ENCODE measurements around the gene MALT1.

MALT1 gene

DNA sequence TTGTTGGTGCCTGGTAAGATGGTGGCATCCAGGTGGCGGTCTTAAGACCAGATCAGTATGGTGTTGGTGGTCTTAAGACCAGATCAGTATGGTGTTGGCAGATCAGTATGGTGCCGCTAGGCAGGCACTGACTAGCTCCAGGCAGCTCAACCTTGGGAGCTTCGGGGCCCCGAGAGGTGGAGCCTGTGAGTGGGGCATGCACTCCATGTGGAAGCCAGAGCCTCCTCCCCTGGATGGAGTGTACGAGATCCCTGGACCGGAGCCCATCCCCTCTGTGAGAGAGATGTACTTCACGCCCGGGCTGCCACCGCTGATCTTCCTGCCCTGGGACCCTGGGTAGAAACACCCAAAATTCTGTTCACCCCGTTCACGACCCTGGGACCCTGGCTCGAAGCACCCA, 19.0 kb downstream of the MALT1 start:
- DNase-seq (ENCODE audit: low spot score): no peak

DNA sequence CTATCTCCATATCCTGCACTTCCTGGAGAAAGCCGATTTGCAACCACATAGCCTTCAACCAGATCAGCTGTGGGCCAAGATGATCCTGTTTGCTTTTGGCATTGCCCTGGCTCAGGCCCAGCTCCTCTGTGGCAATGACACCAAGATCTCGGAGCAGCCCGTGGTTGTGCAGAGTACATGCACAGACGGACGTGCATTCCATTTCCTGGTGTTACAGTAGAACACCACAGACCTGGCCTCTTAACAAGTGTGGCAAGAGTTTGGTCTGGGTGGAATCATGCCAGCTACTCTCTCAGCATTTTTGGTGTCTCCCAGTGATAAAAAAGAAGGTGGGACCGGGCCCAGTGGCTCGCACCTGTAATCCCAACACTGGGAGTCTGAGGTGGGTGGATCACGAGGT, 20.0 kb downstream of the MALT1 start:
- DNase-seq (ENCODE audit: low spot score): no peak

DNA sequence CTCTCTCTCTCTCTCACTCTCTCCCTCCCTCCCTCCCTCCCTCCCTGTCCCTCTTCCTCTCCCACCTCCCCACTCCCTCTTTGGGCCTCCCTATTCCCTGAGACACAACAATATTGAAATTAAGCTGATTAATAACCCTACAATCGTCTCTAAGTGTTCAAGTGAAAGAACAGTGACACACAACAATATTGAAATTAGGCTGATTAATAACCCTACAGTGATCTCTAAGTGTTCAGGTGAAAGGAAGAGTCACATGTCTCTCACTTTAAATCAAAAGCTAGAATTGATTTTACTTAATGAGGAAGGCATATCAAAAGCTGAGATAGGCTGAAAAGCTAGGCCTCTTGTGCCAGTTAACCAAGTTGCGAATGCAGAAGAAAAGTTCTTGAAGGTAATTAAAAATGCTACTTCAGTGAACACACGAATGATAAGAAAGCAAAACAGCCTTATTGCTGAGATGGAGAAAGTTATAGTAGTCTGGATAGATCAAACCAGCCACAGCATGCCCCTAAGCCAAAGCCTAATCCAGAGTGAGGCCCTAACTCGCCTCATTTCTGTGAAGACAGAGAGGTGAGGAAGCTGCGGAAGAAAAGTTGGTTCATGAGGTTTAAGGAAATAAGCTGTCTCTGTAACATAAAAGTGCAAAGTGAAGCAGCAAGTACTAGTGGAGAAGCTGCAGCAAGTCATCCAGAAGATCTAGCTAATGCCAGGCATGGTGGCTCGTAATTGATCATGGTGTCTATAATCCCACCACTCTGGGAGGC, 21.3 kb downstream of the MALT1 start:
- DNase-seq (ENCODE audit: low spot score): no peak

DNA sequence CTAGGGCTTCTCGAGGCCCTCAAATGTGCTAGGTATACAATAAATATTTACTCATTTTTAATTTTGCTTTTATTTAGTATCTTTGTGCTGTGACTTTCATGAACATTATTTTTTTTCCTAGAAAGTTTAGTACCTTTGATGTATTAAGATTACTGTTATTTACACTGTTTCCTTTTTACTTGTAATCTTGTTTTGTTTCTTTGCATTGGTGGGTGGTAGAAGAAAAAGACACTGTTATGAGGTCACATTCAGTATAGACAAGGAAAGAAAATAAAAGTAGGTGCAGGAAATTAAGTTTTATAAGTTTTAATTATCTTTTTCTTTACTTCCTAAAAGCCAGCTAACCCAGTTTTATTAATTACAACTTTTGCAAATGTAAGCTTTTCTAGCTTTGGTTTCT, 23.0 kb downstream of the MALT1 start:
- DNase-seq (ENCODE audit: low spot score): no peak

DNA sequence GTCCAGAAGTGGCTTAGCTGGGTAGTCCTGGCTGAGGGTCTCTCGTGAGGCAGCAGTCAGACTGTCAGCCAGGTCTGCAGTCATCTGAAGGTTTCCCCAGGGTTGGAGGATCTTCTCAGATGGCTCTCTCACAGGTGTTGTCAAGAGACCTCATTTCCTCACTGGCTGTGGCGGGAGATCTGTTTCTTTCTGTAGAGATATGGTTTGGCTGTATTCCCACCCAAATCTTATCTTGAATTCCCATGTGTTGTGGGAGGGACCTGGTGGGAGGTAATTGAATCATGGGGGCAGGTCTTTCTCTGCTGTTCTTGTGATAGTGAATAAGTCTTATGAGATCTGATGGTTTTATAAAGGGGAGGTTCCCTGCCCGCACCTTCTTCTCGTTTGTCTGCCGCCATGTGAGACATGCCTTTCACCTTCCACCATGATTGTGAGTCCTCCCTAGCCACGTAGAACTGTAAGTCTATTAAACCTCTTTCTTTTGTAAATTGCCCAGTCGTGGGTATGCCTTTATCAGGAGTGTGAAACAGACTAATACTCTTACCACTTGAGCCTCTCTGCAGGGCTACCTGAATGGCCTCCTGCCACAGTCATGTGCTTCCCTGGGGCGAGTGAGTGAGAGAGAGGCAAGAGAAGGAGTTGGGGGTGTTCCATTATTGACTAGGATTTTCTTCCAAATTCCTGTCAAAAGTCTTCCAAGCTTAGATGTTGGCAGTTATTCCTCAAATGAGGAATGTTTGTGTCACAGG, 23.6 kb downstream of the MALT1 start:
- no peak for DNase-seq (ENCODE audit: low spot score)

DNA sequence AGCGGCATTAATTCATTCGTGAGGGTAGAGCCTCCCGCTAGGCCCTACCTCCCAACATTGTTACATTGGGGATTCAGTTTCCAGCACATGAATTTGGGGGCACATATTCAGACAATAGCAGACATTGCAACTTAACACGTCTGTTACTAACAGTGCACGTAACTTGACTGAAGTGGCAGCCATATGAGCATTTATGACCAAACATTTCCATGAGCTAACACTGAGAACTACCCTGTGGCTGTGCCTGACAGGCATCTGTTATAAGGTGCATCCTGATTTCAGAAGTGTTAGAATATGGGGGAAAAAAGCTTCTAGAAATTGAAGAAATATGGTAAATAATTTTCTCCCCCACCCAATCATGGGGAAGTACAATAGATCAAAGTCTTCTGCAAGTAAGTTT, 24.5 kb downstream of the MALT1 start:
- DNase-seq (ENCODE audit: low spot score): no peak

DNA sequence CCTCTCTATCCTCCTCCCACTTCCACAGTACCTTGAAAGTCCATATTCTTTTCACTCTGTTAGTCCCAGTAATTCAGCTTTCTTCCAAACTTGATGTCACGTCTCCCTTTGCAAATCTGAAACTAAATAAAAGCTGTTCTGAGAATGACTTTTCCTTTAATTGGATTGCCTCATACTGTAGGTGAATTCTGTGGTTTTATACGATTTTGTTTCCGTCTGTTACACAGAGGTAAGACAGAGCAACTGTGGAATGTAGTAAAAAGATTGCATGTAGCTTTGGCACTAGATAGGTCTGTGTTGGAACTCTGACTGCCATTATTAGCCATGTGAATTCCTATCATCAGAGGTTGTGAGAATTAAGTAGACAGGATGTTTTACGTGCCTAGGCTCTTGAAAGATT, 25.9 kb downstream of the MALT1 start:
- no peak for DNase-seq (ENCODE audit: low spot score)

DNA sequence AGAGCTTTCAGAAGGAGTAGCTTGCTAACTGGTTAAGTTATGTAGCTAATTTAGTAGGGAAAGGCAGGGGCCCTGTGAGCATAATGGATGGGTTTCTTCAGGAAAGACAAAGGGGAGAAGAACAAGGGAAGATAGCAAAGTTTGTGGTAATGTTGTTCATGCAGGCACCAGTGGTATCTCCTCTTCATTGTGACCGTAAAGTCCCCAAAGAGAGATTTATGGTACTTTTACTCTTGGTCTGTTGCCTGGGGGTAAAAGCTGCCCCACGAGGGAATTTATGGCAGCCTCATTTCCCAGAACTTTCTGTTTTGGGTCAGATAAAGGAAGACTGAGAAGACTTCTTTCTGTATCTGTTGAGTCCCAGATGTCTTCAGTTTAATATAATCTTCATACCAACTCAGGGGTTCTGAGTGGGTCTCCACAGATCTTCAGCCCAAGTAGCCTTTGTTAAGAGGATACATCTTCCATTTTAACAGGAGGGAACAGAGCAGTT, 27.5 kb downstream of the MALT1 start:
- DNase-seq (ENCODE audit: low spot score): no peak

DNA sequence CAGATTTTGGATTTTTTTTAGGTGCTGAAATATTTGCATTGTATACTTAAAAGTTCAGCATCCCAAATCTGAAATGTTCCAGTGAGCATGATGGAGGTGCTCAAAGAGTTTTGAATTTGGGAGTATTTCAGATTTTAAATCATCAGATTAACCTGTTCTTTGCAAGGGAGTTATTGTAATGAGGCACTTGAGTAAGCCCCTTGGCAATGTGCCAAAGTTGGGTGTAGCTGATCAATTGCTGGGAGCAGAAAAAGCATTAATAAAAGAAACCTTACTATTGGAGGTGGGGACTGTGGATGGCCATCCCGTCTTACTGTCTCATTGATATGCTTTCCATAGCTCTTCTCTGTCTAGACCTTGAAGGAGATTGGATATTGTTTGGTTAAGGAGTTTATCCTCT, 28.3 kb downstream of the MALT1 start:
- DNase-seq (ENCODE audit: low spot score): no peak

DNA sequence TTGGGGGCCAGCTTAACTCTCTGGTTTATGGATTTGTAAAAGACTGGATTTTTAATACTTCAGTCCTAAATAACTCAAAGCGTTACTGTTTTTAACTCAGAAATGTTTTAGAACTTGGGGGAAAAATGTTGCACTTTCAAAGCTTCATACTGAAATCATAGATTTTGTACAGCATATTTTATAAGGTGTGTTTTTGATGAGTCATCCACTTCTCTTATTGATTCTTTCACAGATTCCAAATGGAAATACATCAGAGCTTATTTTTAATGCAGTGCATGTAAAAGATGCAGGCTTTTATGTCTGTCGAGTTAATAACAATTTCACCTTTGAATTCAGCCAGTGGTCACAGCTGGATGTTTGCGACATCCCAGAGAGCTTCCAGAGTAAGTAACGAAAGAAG, 28.9 kb downstream of the MALT1 start:
- no peak for DNase-seq (ENCODE audit: low spot score)

DNA sequence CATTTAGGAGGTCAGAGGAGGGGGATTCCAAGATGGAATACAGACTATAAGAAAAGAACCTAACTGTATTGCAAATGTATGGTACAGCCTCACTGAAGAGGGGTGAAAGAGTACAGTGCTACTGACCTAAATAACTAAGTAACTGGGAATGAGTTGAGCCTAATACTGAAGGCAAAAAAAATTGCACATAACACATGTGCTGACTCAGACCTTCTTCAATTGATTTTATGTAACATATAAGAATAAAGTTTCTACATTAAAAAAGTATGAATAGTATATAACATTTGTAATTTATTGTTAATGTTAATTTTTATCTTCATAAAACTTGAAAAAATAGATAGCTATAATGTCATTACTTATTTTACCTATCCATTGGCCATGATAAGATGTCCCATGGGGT, 41.7 kb downstream of the MALT1 start:
- no peak for DNase-seq (ENCODE audit: low spot score)

DNA sequence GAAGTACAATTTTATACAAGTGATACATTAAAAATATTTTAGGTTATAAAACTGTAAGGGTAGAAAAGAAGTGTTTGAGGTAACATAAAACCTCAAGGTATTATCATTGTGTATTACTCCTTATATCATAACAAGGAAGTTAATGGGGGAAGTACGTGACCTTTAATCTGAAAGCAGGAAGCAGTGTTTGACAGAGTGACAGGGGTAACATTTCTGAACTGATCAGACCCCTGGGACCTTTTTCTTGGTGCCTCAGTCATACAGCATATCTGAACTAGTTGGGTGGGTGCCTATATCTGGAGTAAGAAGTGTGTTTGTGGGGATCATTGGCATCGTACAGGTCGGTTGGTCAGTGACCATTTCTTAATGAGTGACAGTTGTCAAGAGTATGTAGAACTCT, 43.0 kb downstream of the MALT1 start:
- DNase-seq (ENCODE audit: low spot score): no peak

DNA sequence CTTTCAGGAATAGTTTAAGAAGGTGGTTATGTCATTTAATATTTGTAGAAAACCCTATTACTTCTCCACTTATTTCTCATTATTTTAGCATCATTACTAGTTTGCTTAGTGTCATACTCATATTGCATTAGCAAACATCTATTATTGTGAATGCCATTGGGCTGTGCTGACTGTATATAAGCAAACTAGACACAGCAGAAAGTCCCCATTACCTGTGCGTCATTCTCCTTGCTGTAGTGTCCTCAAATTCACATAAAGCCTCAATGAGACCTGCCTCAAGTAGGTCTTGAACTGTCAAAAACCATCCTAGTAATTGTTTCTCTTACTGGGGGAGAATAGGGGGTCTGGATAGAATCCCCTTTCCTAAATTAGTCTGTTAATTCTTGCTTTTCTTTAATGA, 43.6 kb downstream of the MALT1 start:
- no peak for DNase-seq (ENCODE audit: low spot score)

DNA sequence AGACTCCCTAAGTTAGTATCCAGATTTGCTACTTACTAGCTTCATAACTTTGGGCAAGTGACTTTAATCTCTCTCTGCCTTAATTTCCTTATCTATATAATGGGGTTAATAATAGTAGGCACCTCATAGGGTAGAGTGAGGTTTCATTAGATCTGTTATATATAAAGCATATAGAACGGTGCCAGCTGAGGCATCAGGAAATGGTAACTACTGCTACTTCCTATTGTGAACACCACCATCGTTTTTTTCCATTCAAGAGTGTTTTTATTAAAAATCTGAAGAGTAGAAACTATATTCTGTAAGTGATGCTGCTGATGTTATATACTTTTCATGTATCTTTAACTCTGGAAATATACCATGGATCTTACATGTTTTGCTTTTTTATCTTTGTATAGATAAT, 44.3 kb downstream of the MALT1 start:
- DNase-seq (ENCODE audit: low spot score): no peak

DNA sequence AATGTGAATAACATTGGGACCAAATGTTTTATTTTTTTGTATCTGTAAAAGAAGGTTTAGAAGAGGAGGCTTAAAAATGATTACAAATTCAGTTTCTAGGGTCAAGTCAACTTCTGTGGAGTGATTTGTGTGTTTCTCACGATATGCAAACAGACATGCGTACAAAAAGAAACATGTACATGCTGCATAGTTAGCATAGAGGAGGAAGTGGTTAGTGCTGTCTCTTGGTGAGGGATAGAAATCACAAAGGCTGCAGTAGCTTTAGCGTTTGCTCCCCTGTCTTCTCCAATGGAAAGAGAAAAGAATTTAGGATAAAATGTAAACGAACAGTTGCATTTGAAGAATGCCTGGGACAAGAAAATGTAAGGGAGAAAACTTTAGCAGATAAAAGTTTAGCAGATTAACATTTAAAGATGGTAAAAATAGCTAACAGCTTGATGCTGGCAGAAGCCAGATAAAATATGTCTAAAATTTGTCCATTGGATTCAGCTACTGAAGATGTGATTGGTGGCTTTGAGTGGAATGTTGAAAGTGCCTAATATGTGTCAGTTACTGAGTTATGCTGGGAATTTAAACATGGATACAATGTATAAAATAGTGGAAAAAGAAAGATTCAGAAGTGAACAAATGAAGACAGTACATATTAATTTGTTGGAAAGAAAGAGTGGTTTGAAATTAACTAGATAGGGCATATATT, 44.9 kb downstream of the MALT1 start:
- DNase-seq (ENCODE audit: low spot score): no peak

DNA sequence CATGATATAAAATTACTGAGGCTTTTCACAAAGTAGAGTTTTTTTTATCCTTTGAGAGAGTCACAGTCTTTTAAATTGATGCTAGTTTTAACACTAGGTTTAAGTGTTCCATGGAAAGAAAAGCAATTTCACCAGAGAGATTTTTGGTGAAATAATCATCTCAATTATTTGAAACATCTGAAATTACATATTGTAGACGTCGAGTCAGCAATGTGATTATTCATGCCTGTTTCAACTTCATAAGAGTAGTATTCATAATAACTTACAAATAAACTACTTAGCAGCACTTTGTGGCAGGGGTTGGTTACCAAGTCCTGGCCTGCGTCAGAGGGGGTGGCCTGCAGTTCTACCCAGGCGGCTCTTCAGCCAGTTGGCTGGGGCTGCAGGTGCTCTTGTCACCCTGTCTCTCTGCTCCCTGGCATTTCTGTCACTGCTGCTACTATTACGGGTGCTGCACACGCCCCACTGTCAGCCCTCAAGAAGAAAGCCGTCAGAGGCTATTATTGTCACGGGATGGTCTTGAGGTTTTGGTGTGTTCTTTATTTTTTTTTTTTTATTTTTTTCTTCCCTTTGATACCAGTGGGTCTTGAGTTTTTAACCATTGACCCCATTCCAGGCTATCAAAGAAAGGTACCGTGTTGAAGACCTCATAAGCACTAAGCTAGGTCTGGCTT, 50.4 kb downstream of the MALT1 start:
- DNase-seq (ENCODE audit: low spot score): no peak

DNA sequence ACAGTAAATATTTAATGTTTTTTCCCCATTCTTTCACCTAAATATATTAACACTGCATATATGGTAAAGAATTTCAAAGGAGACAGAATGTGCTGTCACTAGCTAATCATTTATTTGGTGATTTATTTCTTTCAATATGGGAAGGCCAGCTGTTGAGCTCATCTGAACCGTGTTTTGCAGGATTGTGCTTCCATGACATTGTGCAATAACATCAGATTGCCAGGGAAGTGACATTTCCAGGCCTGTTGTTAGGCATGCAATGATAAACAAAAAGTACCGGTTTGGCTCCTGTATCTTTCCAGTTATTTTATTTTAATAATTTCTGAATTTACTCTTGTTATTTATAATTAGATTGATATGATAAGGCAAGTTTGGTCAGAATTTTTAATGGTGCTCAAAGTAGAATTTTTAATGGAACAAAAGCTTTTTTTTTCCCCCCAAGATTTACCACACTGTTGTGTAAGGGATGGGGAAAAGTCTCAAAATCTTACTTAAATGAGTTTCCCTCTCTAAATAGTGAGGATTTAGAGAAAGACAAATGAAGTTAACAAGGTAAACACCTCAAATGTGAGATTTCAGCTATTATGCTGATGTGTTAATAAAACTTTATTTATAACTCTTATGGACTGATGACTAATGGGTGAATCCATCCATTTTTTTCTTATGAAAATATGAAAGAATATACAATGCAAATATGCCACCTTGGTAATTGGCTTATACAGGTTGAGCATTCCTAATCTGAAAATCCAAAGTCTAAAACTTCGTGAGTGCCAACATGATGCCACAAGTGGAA, 52.7 kb downstream of the MALT1 start:
- DNase-seq (ENCODE audit: low spot score): no peak

DNA sequence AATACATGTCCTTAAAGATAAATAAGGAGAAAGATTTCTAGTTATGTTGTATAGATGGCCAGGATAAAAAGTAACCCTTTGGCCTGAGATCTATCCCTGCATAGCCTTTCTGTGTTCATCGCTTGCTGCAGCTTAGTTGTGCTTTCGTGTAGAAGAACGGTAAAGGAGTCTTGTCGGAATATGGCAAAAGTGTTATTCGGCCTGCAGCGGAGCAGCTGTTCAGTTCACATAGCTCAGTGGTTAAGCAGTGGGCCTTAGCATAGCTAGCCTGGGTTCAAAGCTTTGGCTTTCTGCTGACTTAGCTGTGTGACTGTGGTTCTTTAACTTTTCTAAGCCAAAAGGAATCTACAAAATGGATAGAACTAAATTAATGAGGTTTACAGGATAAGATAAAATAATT, 55.4 kb downstream of the MALT1 start:
- DNase-seq (ENCODE audit: low spot score): no peak

DNA sequence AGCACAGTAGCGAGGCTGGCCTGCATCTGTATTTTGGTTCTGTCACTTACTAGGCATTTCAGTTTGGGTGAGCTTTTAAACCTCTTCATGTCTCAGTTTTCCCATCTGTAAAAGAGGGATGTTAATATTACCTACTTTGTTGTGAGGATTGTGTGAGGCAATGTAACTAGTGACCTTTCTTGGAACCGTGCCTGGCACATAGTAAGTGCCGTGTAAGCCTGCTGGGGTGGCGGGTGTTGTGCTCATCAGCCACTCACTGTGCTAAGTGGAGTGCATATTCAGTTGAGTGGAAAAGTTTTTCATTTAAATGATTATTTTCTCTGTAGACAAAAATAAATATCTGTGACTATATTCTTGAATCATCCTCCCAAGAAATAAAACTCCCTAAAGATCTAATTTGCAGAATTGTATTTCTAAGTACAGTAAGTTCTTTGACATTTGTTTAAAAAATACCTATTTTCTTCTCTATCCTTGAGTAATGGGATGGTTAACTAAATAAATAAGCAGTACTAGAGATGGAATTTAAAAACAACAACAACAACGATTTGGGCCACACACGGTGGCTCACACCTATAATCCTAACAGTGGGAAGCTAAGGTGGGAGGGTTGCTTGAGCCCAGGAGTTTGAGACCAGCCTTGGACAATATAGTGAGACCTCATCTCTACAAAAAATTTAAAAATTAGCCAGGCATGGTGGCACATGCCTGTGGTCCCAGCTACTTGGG, 56.7 kb downstream of the MALT1 start:
- DNase-seq (ENCODE audit: low spot score): no peak

DNA sequence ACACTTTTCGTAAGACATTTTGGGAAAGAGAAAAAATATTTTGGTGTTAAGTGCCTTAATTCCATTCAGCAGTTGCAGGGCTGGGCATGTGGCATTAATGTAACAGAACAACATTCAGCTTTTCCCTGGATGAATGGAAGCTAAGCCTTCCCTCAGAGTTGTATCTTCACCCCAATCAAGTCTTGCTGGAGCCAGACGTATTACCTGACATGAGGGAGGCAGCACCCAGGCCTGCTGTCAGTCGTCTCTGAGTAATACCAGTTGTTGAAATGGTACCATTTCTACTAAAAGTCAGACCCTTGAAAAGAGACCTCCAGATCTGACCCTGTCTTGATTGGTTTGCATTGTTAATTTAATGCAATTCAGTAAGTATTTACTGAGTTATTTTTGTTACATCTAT, 57.5 kb downstream of the MALT1 start:
- DNase-seq (ENCODE audit: low spot score): no peak

DNA sequence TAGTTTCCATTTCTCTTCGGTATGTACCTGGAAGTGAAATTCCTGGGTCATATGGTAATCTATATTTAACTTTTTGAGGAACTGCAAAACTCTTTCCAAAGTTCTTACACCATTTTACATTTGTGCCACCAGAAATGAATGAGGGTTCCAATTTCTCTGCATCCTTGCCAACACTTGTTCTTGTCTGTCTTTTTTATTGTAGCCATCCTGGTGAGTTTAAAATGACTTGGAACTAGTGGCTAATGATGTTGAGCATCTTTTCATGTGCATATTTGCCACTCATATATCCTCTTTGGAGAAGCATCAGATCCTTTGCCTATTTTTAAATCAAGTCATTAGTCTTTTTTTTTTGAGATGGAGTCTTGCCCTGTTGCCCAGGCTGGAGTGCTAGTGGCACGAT, 59.4 kb downstream of the MALT1 start:
- DNase-seq (ENCODE audit: low spot score): no peak

Data from ecto neural progenitor cell (in vitro differentiated cells).